B cell (primary cell): ENCODE results near the gene GDF2.

ENCODE experiments used
- EZH2 ChIP-seq: IDR thresholded peaks from 2 replicates; pipeline ENCODE4 v1.6.1; 2012; ENCODE audit warnings: borderline replicate concordance, low read depth, mild to moderate bottlenecking, moderate library complexity, low read length; ENCODE audit not compliant: insufficient read depth, poor library complexity, severe bottlenecking
- TF ChIP-seq, protein P1 (sequence below): fragments of 200-600 bp; IDR thresholded peaks from one replicate; pipeline ENCODE4 v1.8.0; 2022; ENCODE audit warnings: antibody characterized with exemption, mild to moderate bottlenecking

DNA sequence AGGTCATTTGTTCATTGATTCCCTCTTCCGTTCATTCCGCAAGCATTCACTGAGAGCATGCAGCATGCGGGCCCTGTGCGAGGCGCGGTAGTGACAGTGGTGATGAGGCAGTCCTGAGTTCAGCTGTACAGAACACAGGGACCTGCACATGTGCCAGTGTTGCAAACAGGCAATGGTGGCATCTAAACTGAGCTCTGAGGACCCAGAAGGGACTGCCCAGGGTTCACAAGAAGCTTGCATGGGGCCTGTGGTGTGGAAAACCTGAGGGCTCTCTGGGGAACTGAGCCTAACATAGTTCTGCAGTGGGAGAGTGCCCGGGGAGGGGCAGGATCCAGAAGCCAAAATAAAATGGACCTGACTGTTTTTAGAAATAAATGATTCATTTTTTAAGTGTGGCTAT, 48.6 kb downstream of the GDF2 start:
- TF ChIP-seq, protein P1, sequence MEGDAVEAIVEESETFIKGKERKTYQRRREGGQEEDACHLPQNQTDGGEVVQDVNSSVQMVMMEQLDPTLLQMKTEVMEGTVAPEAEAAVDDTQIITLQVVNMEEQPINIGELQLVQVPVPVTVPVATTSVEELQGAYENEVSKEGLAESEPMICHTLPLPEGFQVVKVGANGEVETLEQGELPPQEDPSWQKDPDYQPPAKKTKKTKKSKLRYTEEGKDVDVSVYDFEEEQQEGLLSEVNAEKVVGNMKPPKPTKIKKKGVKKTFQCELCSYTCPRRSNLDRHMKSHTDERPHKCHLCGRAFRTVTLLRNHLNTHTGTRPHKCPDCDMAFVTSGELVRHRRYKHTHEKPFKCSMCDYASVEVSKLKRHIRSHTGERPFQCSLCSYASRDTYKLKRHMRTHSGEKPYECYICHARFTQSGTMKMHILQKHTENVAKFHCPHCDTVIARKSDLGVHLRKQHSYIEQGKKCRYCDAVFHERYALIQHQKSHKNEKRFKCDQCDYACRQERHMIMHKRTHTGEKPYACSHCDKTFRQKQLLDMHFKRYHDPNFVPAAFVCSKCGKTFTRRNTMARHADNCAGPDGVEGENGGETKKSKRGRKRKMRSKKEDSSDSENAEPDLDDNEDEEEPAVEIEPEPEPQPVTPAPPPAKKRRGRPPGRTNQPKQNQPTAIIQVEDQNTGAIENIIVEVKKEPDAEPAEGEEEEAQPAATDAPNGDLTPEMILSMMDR, result no peak
- TF ChIP-seq EZH2, result no peak
